HG03045 (cell line): ENCODE data around the gene VEPH1.

ENCODE experiments used
- ATAC-seq: cut with Tn5 transposase; IDR thresholded peaks from one replicate; pipeline ENCODE4 v1.9.1; 2021; ENCODE audit warnings: mild to moderate bottlenecking, moderate library complexity; ENCODE audit not compliant: unreplicated experiment

The VEPH1 gene

DNA sequence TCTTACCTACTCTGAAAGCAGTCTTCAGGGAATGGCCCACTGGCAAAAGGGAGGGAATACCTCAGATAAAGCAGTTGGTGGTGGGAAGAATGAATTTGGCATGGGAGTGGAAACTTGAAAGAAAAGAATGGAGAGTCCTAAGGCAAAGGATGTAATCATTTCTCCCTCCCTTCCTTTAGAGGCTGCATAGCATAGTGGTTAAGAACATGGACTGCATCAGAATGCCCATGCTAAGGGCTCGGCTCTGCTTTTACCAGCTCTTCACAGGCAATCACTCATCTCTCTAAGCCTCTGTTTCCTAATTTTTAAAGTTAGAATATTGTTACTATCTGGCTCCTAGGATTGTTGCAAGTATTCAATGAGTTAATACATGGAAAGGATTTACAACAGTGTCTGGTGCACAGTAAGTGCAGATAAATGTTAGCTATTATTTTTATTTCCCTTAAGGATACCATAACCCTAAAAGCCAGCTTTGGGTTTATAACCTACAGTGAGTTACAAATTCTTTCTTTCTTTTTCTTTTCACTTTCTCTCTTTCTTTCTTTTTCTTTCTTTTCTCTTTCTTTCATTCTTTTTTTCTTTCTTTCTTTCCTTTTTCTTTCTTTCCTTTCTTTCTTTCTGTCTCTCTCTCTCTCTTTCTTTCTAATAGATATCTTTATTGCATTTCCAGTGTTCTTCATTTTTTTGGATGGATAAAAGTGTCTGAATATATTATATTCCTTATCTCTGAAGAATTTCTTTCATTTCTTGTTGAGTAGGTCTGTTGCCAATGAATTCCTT, 23.6 kb downstream of the VEPH1 start:
- ATAC-seq, result no peak

DNA sequence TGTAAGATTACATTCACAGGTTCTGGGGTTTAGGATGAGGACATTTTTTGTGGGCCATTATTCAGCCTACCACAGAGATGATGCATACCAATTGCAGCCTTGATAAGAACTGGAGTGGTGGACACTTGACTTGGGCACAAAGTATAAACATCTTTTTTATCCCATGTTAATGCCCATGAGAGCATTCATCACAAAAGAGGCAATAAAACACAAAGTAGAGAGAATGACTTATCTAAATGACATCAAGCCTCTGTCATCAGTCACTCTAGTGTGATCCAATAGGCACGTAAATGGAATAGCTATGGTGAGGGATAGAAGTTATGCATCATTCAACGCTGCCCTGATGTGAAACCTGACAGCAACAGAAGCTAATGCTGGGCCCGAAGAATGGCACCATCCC, 25.8 kb downstream of the VEPH1 start:
- ATAC-seq, result no peak

DNA sequence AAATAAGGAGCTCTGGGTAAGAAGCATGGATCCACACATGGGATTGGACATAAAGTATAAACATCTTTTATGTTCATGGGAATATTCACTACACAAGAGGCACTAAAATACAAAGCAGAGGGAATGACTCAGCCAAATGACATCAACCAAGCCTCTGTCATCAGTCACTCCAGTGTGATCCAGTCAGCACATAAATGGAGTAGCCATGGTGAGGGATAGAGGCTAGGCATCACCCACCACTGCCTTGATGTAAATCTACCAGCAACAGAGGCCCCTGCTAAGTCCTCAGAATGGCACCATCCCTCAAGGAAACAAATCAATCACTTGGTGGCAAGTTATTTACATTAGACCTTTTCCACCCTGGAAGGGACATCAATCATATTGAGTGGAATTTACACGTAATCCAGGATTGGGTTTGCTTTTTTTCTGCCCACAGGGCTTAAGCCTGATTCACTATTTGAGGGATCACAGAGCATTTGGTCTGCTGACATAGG, 27.2 kb downstream of the VEPH1 start:
- no peak for ATAC-seq

DNA sequence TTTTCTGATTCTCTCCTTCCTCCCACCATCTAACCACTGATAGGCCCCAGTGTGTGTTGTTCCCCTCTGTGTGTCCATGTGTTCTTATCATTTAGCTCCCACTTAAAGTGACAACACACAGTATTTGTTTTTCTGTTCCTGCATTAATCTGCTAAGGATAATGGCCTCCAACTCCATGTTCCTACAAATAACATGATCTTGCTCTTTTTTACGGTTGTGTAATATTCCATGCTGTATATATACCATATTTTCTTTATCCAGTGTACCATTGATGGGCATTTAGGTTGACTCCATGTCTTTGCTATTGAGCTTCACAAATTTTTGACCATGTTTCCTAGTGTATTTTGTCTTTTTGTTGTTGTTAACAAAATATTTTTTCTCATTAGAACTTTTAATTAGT, 30.6 kb downstream of the VEPH1 start:
- no peak for ATAC-seq

DNA sequence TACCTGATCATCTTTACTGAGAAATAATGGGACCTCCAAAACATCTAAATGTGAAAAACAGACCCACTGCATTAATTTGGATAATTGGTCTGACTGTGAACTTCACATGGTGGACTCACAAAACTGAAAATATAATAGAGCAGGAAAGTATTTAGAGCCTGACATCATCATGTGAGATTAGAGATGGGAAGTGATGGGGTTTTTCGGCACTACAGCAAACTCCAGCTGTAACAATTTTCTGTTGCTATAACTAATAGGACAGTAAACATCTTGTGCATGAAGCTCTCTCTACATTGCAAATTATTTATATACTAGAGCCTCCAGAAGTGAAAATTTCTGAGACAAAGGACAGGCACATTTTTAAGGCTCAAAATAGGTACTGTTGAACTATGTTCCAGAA, 32.2 kb downstream of the VEPH1 start:
- ATAC-seq, result no peak

DNA sequence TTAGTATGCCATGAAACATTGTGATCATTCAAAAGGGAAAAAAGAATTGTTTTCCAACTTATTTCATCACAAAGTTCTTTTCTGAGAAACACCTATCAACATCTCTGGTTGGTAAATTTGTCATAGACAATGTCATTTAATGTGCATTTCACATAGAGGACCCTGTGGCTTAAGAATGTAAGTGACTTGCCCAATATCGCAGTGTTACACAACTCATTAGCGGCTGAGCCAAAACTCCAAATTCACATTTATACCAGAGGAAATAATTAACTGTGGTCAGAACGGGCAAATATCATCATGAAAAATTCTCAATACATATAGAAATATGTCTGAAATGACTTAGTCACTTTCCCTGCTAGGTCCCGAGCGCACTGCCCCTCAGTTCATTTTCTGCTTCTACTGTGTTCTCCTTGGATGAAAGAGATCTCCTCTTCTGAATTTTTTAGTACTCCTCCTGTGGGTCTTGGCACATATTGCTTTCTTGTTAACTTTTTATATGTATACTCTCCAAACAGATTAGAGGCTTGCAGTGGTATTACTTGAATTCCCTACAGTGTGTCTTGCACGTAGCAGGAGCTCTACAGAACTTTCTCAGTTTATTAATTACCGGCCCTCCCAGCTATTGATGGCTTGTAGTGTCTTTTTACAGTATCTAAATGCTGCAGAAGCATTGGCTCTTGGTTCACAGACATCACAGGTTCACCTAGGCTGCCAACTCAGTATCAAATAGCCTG, 33.5 kb downstream of the VEPH1 start:
- no peak for ATAC-seq

DNA sequence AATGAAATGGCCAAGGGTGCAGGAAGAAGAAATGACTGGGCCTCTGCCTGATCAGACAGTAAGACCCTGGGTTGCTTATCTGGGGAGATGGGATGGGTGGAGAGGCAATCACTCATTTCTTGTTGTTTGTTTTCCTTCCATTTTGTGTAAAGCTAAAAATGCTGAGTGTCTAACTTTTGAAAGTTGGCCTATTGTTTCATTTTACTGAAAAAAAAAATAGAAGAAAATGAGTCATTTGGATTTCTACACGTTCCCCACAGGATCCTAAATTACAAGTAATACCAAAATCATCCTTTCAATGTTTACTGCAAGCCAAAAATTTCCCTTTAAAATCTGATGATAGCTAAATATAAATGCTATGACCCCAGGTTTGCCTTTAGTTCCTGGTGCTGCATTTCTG, 36.0 kb downstream of the VEPH1 start:
- ATAC-seq, result no peak

DNA sequence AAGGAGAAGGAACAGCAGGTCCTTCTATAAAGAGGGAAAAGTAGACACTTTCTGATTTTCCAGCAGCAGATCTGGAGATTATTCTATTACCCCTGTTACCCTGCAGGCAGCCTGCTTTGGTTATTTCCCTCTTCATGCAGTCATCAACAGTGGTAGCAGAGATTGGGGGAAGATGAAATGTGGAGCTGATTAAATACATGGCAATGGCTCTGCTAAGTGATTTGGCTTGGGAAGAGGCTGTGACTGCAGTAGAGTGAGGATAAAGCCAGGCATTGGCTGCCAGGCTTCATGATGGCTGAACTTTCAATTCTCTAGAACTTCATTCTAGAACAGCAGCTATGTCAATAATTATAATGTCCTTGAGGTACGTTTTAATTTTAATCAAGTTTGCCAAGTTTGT, 37.5 kb downstream of the VEPH1 start:
- ATAC-seq, result no peak

DNA sequence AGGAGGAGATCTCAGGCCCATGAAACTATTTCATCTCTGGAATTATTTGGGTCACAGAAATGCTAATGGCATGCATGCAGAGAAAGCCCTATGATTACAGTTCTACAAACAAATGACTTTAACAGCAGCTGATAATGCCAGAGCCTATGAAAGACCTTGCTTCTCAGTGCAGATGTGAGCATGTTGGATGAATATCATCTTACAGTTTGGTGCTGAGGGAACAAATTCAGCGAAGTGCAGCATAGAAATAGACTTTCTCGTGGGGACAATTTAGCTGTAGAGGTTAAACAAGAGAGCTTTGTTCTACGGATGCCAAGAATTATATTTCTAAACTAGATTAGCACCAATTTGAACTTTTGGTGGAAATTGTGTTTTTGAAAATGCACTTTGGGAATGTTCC, 38.9 kb downstream of the VEPH1 start:
- ATAC-seq, result no peak

DNA sequence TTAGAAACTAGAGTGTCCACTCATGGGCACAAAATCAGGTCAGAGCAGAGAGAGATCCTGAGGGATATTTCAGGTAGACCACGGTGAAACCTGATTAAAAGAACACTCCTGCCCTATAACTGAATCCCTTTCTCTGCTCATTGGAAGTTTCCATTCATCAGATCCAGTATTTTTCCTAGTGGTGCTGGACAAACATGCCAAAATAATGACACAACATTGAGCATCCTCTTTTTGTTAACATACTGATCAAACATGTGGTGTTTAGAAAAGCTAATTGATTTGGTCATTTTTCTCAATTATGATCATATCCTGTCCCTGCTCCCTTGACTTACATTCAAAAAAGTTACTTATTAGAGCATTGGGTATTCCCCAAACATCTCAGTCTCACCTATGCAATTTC, 39.4 kb downstream of the VEPH1 start:
- ATAC-seq, result no peak

DNA sequence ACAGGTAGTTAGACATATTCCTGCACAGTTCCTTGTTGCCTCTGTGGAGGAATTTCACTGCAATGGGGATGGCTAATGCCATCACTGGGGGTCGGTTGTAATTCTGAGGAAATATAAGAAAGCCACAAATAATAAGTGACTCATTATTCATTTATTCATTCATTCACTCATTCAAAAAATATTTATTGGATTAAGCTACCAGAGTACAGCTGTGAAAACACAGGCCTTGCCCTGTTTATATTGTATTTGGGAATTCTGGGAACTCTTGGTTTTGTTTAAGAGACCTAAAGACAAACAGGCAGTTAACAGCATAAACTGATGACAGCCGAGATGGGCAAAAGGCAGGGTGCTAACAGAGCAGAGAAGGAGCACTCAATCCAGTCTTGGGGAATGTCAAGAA, 43.0 kb downstream of the VEPH1 start:
- no peak for ATAC-seq

DNA sequence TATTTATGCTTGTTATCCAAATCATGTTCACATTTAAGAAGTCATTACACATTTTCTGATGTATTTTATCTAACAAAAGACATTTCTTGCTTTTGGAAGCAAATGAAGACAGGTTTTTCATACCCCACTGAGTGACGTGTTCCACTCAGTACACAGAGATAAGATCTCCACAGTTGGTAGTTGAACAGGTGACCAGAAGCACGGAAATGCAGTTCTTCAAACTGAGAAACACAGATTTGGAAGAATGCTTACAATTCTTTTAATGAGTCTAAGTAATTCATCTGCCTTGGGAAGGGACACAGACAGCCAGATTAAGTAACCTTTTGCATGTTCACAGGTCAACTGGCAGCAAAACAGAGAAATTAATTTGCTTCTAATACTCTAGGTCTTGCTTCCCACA, 43.5 kb downstream of the VEPH1 start:
- ATAC-seq, result no peak

DNA sequence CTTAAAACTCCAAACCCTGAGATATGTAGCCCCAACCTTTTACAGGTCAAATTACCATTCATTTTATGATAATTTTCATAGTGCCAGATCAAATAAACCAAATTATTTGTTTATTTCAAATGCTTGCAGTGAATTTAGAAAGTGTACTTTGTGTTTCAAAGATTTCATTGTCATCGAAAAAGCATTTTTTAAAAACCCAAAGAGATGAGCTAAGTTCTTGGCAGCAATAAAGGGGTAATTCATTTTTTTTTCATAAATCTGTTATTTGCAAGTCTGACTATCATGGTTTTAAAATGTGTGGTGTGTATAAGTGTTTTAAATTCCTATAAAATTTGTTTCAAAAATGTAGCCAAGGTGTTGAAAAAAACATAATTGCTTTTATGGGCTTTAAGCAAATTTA, 49.4 kb downstream of the VEPH1 start:
- ATAC-seq, result no peak

DNA sequence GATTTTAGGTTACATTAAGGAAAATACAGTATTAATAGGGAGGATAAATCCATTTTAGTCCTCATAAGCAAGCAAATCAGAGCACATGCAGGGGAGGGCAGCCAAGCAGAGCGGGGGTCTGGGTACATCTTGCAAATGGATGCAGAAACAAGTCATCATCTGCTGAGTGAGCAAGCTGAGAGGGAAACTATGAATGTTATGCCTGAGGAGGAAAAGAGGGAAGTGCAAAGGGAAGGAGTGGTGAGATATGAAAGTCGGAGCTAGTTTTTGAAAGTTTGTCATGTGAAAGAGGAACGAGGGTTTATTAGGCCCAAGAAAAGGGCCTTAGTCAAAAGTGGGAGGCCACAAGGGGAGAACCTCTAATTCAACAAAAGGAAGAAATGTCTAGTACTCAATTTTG, 51.1 kb downstream of the VEPH1 start:
- no peak for ATAC-seq

DNA sequence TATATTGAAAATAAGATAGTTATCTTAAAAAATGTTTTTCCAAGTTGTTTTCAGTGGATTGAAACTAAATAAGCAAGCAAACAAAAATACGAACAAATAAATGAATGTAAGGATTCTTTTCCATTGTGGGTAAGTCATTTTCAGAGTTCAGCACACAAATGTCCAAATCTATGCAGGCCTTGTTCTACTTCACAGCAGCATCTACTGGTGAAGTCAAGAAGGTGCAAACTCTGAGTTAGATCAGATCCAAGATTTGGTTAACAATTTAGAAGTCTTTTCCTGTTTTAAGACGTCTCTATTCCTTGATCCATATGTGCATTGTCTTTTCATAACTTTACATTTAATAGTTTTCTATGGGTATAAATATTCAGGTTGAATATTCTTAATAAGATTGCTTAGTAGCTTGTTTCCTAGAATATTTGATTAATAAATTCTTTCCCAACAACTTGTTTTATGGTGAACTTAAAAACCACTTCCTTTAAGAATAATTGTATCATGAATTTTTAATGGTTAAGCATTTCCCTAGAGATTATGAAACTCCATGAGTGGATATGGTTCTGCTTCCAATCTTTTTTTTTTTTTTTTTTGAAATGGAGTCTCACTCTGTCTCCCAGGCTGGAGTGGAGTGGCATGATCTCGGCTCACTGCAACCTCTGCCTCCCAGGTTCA, 56.1 kb downstream of the VEPH1 start:
- ATAC-seq, result no peak

DNA sequence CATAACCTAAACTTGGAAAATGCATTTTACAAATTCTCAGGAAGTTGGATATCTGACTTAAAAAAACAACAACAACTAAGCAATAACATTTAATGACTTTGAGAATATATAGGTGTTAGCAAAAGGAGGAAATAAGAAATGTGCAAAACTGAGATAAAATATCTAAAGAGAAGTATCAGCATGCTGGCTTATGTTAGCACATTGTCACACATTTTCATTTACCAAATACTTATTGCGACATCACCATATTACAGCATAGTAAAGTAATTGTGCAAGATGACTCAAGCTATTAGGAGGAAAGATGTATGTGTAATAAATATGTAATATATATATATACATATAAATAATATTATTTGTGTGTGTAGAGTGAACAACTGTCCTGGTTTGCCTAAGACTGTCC, 57.4 kb downstream of the VEPH1 start:
- ATAC-seq, result no peak

DNA sequence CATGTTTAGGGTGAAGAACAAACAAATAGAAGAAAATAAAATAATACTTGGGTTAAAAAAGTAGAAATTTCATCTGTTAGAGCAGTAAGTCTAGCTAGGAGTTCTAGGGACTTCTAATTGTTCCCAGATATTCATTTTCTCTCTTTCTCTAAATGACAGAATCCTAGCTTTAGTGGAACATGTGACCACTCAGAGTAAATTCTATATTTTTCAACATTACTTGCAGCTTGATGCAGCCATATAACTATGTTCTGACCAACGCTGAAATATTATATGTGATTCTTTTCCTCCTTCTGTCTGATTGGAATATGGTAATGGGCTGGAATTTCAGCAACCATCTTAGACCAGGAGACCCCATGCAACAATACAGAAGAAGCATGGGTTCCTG, 58.4 kb downstream of the VEPH1 start:
- no peak for ATAC-seq

DNA sequence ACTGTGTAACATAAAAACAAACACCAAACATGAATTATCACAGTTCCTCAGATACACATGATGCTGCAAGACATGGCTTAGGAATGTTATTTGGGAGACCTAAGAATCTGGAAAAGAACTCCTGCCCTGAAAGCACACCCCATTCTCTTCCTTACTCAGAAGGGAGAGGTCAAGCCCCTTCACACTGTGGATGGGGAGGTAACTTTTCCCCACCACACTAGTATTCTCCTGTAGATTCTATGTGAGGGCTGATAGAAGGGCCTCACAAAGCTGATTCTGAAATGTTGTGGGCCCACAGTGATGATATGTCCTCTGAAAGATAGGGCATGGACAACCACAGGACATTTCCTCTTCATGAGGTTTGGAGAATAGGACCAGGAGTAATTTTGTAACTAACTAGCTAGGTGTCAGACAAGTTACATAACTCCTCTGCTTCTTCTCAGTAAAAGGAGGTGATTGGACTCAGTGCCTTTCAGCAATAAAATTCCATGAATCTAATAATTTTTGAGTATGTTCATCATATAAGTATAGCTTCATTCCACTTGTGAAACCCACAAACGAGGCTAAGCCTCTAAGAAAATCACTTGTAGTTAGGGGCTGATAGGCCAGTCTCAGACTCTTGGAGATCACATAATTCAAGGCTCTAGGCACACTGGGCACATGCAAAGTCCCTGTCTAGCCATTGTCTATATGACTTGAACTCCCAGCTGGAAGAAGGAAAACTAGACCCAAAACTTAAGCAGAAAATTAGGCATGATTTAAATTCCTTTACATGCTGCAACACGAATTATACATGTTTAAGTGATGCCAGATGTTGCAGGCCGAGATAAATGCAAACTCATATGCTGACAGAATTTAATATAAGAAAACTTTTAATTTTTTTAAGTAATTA, 59.1 kb downstream of the VEPH1 start:
- ATAC-seq, result no peak

DNA sequence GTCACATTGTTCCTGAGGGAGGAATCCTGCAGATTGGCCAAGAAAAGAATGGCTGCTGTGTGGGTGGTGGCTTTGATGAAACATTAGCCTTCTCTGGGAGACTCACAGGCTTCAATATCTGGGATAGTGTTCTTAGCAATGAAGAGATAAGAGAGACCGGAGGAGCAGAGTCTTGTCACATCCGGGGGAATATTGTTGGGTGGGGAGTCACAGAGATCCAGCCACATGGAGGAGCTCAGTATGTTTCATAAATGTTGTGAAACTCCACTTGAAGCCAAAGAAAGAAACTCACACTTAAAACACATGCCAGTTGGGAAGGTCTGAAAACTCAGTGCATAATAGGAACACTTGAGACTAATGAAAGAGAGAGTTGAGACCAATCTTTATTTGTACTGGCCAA, 60.5 kb downstream of the VEPH1 start:
- no peak for ATAC-seq

DNA sequence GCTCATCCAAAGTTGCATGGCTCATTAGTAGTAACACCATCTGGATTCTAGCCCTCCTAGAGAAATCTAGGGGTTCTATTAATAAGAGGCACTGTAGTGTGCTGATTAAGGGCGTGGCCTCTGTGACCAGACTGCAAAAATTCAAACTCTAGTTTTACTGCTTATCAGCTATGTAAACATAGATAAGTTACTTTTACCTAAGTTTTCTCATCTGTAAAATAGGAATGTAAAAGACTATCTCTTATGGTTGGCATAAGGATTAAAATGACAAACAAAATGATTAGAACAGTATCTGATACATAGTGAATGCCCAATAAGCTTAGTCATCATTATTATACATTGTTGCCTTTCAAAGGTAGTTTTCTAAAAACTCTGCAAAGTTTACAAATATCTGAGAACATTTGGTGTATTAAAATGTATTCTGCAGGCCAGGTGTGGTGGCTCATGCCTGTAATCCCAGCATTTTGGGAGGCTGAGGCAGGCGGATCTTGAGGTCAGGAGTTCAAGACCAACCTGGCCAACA, 62.1 kb downstream of the VEPH1 start:
- ATAC-seq, result no peak
